ENCODE measurements around the gene SPATA13.

The SPATA13 gene

GRCh38 chr13:24225930-24226329 lies 65.4 kb downstream of the SPATA13 start:
- Histone ChIP-seq H3K79me2 (ENCODE audit: insufficient read depth, low read length) (no peaks in the 10 kb centered on the region), H2AFZ (ENCODE audit: low read depth, low read length, severe bottlenecking) (no peak overlapping the region), H3K9me2 (replicated peaks; ENCODE audit: insufficient read depth, low read length) (no peaks in the 10 kb centered on the region), H3K4me3 (ENCODE audit: insufficient read depth, low read length, poor library complexity, severe bottlenecking) (no peak overlapping the region), H3F3A (ENCODE audit: insufficient read depth) (no peaks in the 10 kb centered on the region), H3K9ac (ENCODE audit: low read length) (no peak overlapping the region), H3K27me3 (ENCODE audit: low read length) (no peaks in the 10 kb centered on the region), H3K9me3 (ENCODE audit: insufficient read depth, low read length) (no peaks in the 10 kb centered on the region), H4K20me1 (ENCODE audit: low read depth, low read length) (no peaks in the 10 kb centered on the region), H3K36me3 (ENCODE audit: low read length) (no peaks in the 10 kb centered on the region), H3K27ac (ENCODE audit: low read depth, low read length) (no peak overlapping the region), H3K4me2 (ENCODE audit: low read depth, low read length, poor library complexity, severe bottlenecking) (no peak overlapping the region)
- TF ChIP-seq CTCF (IDR thresholded peaks at IDR 0.05; ENCODE audit: insufficient read depth, low read length, poor library complexity, severe bottlenecking) (no peak), EZH2phosphoT487 (conservative IDR thresholded peaks at IDR 0.05; ENCODE audit: low read length) (no peak)

GRCh38 chr13:24226762-24227161 lies 66.2 kb downstream of the SPATA13 start:
- Histone ChIP-seq H3K4me2 (ENCODE audit: low read depth, low read length, poor library complexity, severe bottlenecking) (no peak overlapping the region), H3F3A (ENCODE audit: insufficient read depth) (no peaks in the 10 kb centered on the region), H3K4me3 (ENCODE audit: insufficient read depth, low read length, poor library complexity, severe bottlenecking) (no peak overlapping the region), H2AFZ (ENCODE audit: low read depth, low read length, severe bottlenecking) (no peak overlapping the region), H4K20me1 (ENCODE audit: low read depth, low read length) (no peaks in the 10 kb centered on the region), H3K79me2 (ENCODE audit: insufficient read depth, low read length) (no peaks in the 10 kb centered on the region), H3K36me3 (ENCODE audit: low read length) (no peaks in the 10 kb centered on the region), H3K9me2 (replicated peaks; ENCODE audit: insufficient read depth, low read length) (no peaks in the 10 kb centered on the region), H3K27ac (ENCODE audit: low read depth, low read length) (no peak overlapping the region), H3K9ac (ENCODE audit: low read length) (no peak overlapping the region), H3K9me3 (ENCODE audit: insufficient read depth, low read length) (no peaks in the 10 kb centered on the region), H3K27me3 (ENCODE audit: low read length) (no peaks in the 10 kb centered on the region)
- no peak for TF ChIP-seq CTCF (IDR thresholded peaks at IDR 0.05; ENCODE audit: insufficient read depth, low read length, poor library complexity, severe bottlenecking)
- no peak for TF ChIP-seq EZH2phosphoT487 (conservative IDR thresholded peaks at IDR 0.05; ENCODE audit: low read length)

GRCh38 chr13:24228852-24229458 lies 68.4 kb downstream of the SPATA13 start:
- no peaks in the 10 kb centered on the region for H3K36me3 ChIP-seq (ENCODE audit: low read length)
- H3K9ac ChIP-seq (ENCODE audit: low read length), result no peak overlapping the region
- TF ChIP-seq CTCF (IDR thresholded peaks at IDR 0.05; ENCODE audit: insufficient read depth, low read length, poor library complexity, severe bottlenecking) (peak; percentile 70), EZH2phosphoT487 (conservative IDR thresholded peaks at IDR 0.05; ENCODE audit: low read length) (no peak)
- H3K9me2 ChIP-seq (replicated peaks; ENCODE audit: insufficient read depth, low read length), result no peaks in the 10 kb centered on the region
- no peaks in the 10 kb centered on the region for H4K20me1 ChIP-seq (ENCODE audit: low read depth, low read length)
- H3K27ac ChIP-seq (ENCODE audit: low read depth, low read length), result no peak overlapping the region
- no peaks in the 10 kb centered on the region for H3K79me2 ChIP-seq (ENCODE audit: insufficient read depth, low read length)
- no peaks in the 10 kb centered on the region for H3F3A ChIP-seq (ENCODE audit: insufficient read depth)
- no peak overlapping the region for H2AFZ ChIP-seq (ENCODE audit: low read depth, low read length, severe bottlenecking)
- no peak overlapping the region for H3K4me2 ChIP-seq (ENCODE audit: low read depth, low read length, poor library complexity, severe bottlenecking)
- H3K27me3 ChIP-seq (ENCODE audit: low read length), result no peaks in the 10 kb centered on the region
- no peaks in the 10 kb centered on the region for H3K9me3 ChIP-seq (ENCODE audit: insufficient read depth, low read length)
- no peak overlapping the region for H3K4me3 ChIP-seq (ENCODE audit: insufficient read depth, low read length, poor library complexity, severe bottlenecking)
